ENCODE results near the gene WSB2. TPM values are rescaled to one million over a fixed set of nuclear protein-coding genes. Genes with fewer than 3 reads are reported as not detected.
A peak's percentile ranks its signal among the peaks of the same experiment; 100 is the strongest.

The WSB2 gene
- total RNA-seq, 1 experiment from 2014 or later = 55.9 TPM

DNA sequence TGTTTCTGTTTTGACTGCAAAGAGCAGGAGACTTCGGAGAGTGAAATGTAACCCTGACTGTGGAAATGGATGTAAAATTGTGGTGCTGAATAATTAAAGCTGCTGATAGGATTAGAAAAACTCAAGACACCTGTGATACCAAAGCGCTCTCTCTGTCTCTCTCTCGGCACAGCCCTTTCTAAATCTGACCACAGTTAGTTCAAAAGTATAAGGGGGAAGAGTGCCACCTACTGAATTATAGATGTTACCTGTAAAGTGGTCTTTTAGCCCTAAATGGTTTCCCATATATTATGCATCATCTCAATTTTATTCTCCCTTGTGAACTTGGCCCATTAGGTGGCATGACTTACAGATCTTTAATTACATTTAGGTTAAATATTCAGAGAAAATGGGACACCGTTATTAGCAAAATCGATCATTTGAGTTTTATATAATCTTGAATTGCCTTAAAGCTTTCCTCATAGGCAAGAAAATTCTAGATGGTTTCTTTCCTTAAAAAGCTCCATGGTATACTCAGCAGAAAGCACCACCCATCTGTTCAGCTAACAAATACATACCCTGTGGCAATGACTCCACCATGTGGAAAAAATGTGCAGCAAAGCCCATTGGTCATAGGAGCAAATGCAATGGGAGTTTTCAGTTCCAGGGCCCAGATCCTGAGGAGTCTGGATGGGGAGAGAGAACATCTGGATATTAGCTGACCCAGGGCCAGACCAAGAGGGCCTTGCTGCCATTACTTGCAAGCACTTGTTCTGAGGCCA is 26.4 kb downstream of the WSB2 start:
- POLR2A ChIA-PET = interaction anchor here (0.7 to 1.1 kb wide), 3 partner anchors 17 to 101 kb away, joined by 3 to 4 read pairs (median 4); no protein-coding TSS in a partner anchor
- no peaks in the 10 kb centered on the region for H3K4me1 Mint-ChIP-seq (ENCODE audit: insufficient read depth, unreplicated experiment)
- H3K9me3 Mint-ChIP-seq (ENCODE audit: unreplicated experiment) = no peaks in the 10 kb centered on the region
- no TSS peak for BruUV-seq (replicated peaks)
- TF ChIP-seq, protein P1, sequence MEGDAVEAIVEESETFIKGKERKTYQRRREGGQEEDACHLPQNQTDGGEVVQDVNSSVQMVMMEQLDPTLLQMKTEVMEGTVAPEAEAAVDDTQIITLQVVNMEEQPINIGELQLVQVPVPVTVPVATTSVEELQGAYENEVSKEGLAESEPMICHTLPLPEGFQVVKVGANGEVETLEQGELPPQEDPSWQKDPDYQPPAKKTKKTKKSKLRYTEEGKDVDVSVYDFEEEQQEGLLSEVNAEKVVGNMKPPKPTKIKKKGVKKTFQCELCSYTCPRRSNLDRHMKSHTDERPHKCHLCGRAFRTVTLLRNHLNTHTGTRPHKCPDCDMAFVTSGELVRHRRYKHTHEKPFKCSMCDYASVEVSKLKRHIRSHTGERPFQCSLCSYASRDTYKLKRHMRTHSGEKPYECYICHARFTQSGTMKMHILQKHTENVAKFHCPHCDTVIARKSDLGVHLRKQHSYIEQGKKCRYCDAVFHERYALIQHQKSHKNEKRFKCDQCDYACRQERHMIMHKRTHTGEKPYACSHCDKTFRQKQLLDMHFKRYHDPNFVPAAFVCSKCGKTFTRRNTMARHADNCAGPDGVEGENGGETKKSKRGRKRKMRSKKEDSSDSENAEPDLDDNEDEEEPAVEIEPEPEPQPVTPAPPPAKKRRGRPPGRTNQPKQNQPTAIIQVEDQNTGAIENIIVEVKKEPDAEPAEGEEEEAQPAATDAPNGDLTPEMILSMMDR (IDR thresholded peaks at IDR 0.05; ENCODE audit: unreplicated experiment) = peak; percentile 49
- no peak overlapping the region for H3K27ac Mint-ChIP-seq (ENCODE audit: low read depth, unreplicated experiment)
- DNase-seq (ENCODE audit: unreplicated experiment) = peak; percentile 64
- no peaks in the 10 kb centered on the region for H3K27me3 Mint-ChIP-seq (ENCODE audit: insufficient read depth, unreplicated experiment)
- no peak overlapping the region for H3K4me3 Mint-ChIP-seq (ENCODE audit: unreplicated experiment)
- CTCF ChIA-PET = interaction anchor here (0.6 to 4.9 kb wide), 18 partner anchors 14 to 821 kb away, joined by 3 to 56 read pairs (median 3); no protein-coding TSS in a partner anchor
- intact Hi-C loops (cut with micrococcal nuclease) = loop anchor here (1.0 kb wide), 1 partner anchor 159 kb away; no protein-coding TSS in a partner anchor
- peaks cover 78% of the 10 kb centered on the region for H3K36me3 Mint-ChIP-seq (ENCODE audit: insufficient read depth, unreplicated experiment)

DNA sequence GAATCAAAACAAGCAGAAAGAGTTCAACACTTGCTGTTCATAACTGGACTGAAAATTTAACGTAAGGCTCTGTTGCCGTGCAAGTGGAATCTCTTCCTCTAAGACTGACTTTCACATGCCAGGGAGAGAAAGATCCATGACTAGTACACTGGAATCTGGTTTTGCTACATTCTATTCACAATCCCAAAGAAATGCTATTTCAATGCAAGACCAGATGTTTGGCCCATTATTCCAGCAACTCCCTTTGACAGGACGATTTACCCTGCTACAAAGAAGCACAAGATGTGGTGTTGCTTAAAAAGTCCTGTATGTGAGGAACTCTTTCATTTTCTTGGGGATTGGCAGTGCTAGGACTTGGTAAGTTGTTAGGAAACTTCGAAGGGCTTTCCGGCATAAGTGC is 27.1 kb downstream of the WSB2 start:
- ChIA-PET POLR2A (interaction anchor here (0.6 to 2.3 kb wide), 2 partner anchors 13 to 28 kb away, joined by 3 to 6 read pairs; no protein-coding TSS in a partner anchor), CTCF (interaction anchor here (0.6 to 4.9 kb wide), 11 partner anchors 13 to 821 kb away, joined by 3 to 56 read pairs (median 4); no protein-coding TSS in a partner anchor)
- no TSS peak for BruUV-seq (replicated peaks)
- H3K4me1 Mint-ChIP-seq (ENCODE audit: insufficient read depth, unreplicated experiment) = no peaks in the 10 kb centered on the region
- H3K4me3 Mint-ChIP-seq (ENCODE audit: unreplicated experiment) = no peak overlapping the region
- no peaks in the 10 kb centered on the region for H3K27me3 Mint-ChIP-seq (ENCODE audit: insufficient read depth, unreplicated experiment)
- H3K27ac Mint-ChIP-seq (ENCODE audit: low read depth, unreplicated experiment) = no peak overlapping the region
- TF ChIP-seq, protein P1 (IDR thresholded peaks at IDR 0.05; ENCODE audit: unreplicated experiment) = no peak
- H3K36me3 Mint-ChIP-seq (ENCODE audit: insufficient read depth, unreplicated experiment) = peaks cover 78% of the 10 kb centered on the region
- no peaks in the 10 kb centered on the region for H3K9me3 Mint-ChIP-seq (ENCODE audit: unreplicated experiment)
- no peak for DNase-seq (ENCODE audit: unreplicated experiment)
- intact Hi-C loops (cut with micrococcal nuclease) = loop anchor here (1.0 kb wide), 1 partner anchor 159 kb away; no protein-coding TSS in a partner anchor

DNA sequence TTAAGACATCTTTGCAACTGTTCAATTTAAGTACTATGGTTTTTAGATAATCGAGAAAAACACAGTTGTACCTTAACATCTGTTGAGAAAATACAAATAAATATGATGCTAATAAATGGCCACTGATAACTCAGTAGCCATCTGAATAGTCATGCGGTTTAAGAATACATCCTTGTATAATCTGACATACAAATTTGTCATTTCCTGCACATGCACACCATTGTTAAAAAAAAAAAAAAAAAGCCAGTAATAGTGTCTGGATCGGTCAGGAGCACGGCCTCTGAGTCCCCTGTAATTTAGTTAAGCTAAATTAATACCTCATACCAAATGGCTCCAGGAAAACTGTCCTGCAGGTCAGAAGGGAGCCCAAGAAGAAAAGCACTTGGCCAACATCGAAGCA is 27.7 kb downstream of the WSB2 start:
- POLR2A ChIA-PET = interaction anchor here (0.6 to 2.3 kb wide), 2 partner anchors 13 to 28 kb away, joined by 3 to 6 read pairs; no protein-coding TSS in a partner anchor
- no TSS peak for BruUV-seq (replicated peaks)
- DNase-seq (ENCODE audit: unreplicated experiment) = no peak
- no peak overlapping the region for H3K4me3 Mint-ChIP-seq (ENCODE audit: unreplicated experiment)
- peaks cover 72% of the 10 kb centered on the region for H3K36me3 Mint-ChIP-seq (ENCODE audit: insufficient read depth, unreplicated experiment)
- intact Hi-C loops (cut with micrococcal nuclease) = no loop called here
- CTCF ChIA-PET = interaction anchor here (0.6 to 4.9 kb wide), 7 partner anchors 14 to 217 kb away, joined by 3 to 56 read pairs (median 4); no protein-coding TSS in a partner anchor
- no peak overlapping the region for H3K27ac Mint-ChIP-seq (ENCODE audit: low read depth, unreplicated experiment)
- H3K27me3 Mint-ChIP-seq (ENCODE audit: insufficient read depth, unreplicated experiment) = no peaks in the 10 kb centered on the region
- H3K4me1 Mint-ChIP-seq (ENCODE audit: insufficient read depth, unreplicated experiment) = no peaks in the 10 kb centered on the region
- TF ChIP-seq, protein P1 (IDR thresholded peaks at IDR 0.05; ENCODE audit: unreplicated experiment) = no peak
- H3K9me3 Mint-ChIP-seq (ENCODE audit: unreplicated experiment) = no peaks in the 10 kb centered on the region

DNA sequence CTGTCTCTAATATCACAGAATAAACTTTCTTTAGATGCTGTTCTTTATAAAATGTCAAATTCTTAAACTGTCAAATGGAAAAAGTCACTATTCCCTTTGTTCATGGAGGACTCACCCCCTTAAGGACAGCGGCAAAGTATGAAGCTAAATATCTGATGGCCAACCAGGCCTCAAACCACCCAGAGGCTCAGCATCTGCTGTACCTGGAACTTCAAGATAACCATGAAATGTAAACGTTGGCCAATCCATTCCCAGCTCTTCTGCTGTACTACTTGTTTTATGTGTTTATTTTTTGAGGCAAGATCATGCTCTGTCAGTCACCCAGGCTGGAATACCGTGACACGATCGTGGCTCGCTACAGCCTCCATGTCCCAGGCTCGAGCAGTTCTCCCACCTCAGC is 28.8 kb downstream of the WSB2 start:
- Mint-ChIP-seq H3K4me3 (ENCODE audit: unreplicated experiment) (no peak overlapping the region), H3K27ac (ENCODE audit: low read depth, unreplicated experiment) (no peak overlapping the region), H3K4me1 (ENCODE audit: insufficient read depth, unreplicated experiment) (no peaks in the 10 kb centered on the region), H3K9me3 (ENCODE audit: unreplicated experiment) (no peaks in the 10 kb centered on the region), H3K27me3 (ENCODE audit: insufficient read depth, unreplicated experiment) (no peaks in the 10 kb centered on the region), H3K36me3 (ENCODE audit: insufficient read depth, unreplicated experiment) (peaks cover 72% of the 10 kb centered on the region)
- no peak for DNase-seq (ENCODE audit: unreplicated experiment)
- POLR2A ChIA-PET = interaction anchor here (0.6 to 2.3 kb wide), 2 partner anchors 15 to 843 kb away, joined by 3 to 6 read pairs; no protein-coding TSS in a partner anchor
- CTCF ChIA-PET = interaction anchor here (0.9 to 4.9 kb wide), 4 partner anchors 23 to 160 kb away, joined by 3 to 56 read pairs (median 4); no protein-coding TSS in a partner anchor
- intact Hi-C loops (cut with micrococcal nuclease) = no loop called here
- TF ChIP-seq, protein P1 (IDR thresholded peaks at IDR 0.05; ENCODE audit: unreplicated experiment) = no peak
- no TSS peak for BruUV-seq (replicated peaks)

Measured in MCF 10A (cell line).